OCI-LY1 (cell line): ENCODE data around the gene MAST4.

Experiments
- EZH2 ChIP-seq: fragments of 200-600 bp; sonication (generic), shearing (Covaris generic); IDR thresholded peaks from 2 replicates; pipeline ENCODE4 v1.8.0; 2017; ENCODE audit warnings: borderline replicate concordance, mixed run types, mild to moderate bottlenecking, antibody characterized with exemption, low read length, moderate library complexity, mixed read lengths
- TF ChIP-seq, protein P1 (sequence below): fragments of 200-600 bp; sonication (generic), shearing (Covaris generic); IDR thresholded peaks from 2 replicates; pipeline ENCODE4 v1.5.1; 2017; ENCODE audit warnings: mild to moderate bottlenecking, antibody characterized with exemption, low read length, moderate library complexity, mixed read lengths

DNA sequence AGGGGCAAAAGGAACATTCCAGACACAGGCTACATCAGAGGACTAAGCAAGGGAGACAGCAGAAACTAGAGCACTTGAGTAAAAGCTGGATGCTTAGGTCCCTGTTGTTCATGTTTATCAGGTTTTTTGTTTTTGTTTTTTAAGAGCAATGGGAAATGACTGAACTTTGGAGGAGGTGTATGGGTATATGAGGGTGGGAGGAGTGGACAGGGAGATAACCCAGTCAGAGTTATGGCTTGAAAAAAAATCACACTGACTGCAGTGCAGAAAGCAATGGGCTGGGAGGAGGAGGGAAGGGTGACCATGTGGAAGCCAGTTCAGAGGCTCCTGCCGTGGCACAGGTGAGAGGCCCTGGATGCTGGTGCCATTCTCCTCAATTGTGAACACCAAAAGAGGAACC lies 522.8 kb downstream of the MAST4 start:
- TF ChIP-seq, protein P1, sequence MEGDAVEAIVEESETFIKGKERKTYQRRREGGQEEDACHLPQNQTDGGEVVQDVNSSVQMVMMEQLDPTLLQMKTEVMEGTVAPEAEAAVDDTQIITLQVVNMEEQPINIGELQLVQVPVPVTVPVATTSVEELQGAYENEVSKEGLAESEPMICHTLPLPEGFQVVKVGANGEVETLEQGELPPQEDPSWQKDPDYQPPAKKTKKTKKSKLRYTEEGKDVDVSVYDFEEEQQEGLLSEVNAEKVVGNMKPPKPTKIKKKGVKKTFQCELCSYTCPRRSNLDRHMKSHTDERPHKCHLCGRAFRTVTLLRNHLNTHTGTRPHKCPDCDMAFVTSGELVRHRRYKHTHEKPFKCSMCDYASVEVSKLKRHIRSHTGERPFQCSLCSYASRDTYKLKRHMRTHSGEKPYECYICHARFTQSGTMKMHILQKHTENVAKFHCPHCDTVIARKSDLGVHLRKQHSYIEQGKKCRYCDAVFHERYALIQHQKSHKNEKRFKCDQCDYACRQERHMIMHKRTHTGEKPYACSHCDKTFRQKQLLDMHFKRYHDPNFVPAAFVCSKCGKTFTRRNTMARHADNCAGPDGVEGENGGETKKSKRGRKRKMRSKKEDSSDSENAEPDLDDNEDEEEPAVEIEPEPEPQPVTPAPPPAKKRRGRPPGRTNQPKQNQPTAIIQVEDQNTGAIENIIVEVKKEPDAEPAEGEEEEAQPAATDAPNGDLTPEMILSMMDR, result no peak
- TF ChIP-seq EZH2, result no peak
